PC-3 (cell line): ENCODE measurements around the gene IDH3A. TPM values are rescaled to one million over a fixed set of nuclear protein-coding genes. Genes with fewer than 3 reads are reported as not detected.

Source experiments
- ATAC-seq: fragments of 200-7000 bp; cut with Tn5 transposase; 2 replicates; pipeline ENCODE4 v1.9.1; 2020; ENCODE audit warnings: mild to moderate bottlenecking, moderate library complexity
- BruUV-seq: library from RNA; stranded (reverse); fragments of 400-500 nt; replicated peaks from 2 replicates; lab custom pipeline; 2021; lab: Mats Ljungman, UMichigan
- CTCF ChIA-PET: fragments of 300-600 bp; sonication (Branson Sonifier 250); formaldehyde crosslinking; loops from one replicate; lab custom pipeline; 2022; ENCODE audit warnings: antibody characterized with exemption; lab: Charles Lee
- POLR2A ChIA-PET: fragments of 300-600 bp; sonication (Branson Sonifier 250); formaldehyde crosslinking; loops from one replicate; lab custom pipeline; 2022; ENCODE audit warnings: antibody characterized with exemption; ENCODE audit not compliant: unreplicated experiment; lab: Charles Lee
- DNase-seq: peaks from one replicate; pipeline ENCODE4 v3.0.0-alpha.2; 2015
- H2AFZ ChIP-seq: fragments of 300-600 bp; sonication (generic); 2 replicates; pipeline ENCODE4 v1.6.0; 2016; ENCODE audit warnings: antibody characterized with exemption, low read length
- H3F3A ChIP-seq: fragments of 300-600 bp; sonication (generic); one replicate; pipeline ENCODE4 v1.6.0; 2017; ENCODE audit warnings: antibody characterized with exemption, low read length, control low read depth, mild to moderate bottlenecking; ENCODE audit not compliant: unreplicated experiment
- H3K27ac ChIP-seq: fragments of 300-600 bp; sonication (generic); 2 replicates; pipeline ENCODE4 v1.5.1; 2016; ENCODE audit warnings: mild to moderate bottlenecking, low read length
- H3K27me3 ChIP-seq: fragments of 300-600 bp; sonication (generic); 2 replicates; pipeline ENCODE4 v1.6.1; 2016; ENCODE audit warnings: low read length, mixed read lengths
- H3K36me3 ChIP-seq: fragments of 300-600 bp; sonication (generic); 2 replicates; pipeline ENCODE4 v1.6.1; 2016; ENCODE audit warnings: low read depth, mixed run types, low read length, mixed read lengths
- H3K4me1 ChIP-seq: fragments of 300-600 bp; sonication (generic); 2 replicates; pipeline ENCODE4 v1.5.1; 2016; ENCODE audit warnings: low read length; ENCODE audit not compliant: insufficient read depth
- H3K4me2 ChIP-seq: fragments of 300-600 bp; sonication (generic); 2 replicates; pipeline ENCODE4 v1.6.0; 2016; ENCODE audit warnings: low read length
- H3K4me3 ChIP-seq: fragments of 300-600 bp; sonication (generic); 2 replicates; pipeline ENCODE4 v1.5.1; 2016; ENCODE audit warnings: mild to moderate bottlenecking, low read length, mixed read lengths
- H3K79me2 ChIP-seq: fragments of 300-600 bp; sonication (generic); 2 replicates; pipeline ENCODE4 v1.6.1; 2017; ENCODE audit warnings: low read length, mixed read lengths
- H3K9ac ChIP-seq: fragments of 300-600 bp; sonication (generic); 2 replicates; pipeline ENCODE4 v1.6.0; 2016; ENCODE audit warnings: mild to moderate bottlenecking, low read length
- H3K9me2 ChIP-seq: fragments of 300-600 bp; sonication (generic); replicated peaks from 2 replicates; pipeline ENCODE4 v1.6.1; 2016; ENCODE audit warnings: mixed run types, low read length, mixed read lengths
- H3K9me3 ChIP-seq: fragments of 300-600 bp; sonication (generic); 2 replicates; pipeline ENCODE4 v1.6.1; 2016; ENCODE audit warnings: low read length, mixed read lengths
- H4K20me1 ChIP-seq: fragments of 300-600 bp; sonication (generic); 2 replicates; pipeline ENCODE4 v1.6.1; 2016; ENCODE audit warnings: low read length, mixed read lengths
- CTCF ChIP-seq: fragments of 300-600 bp; sonication (generic); conservative IDR thresholded peaks from 2 replicates; pipeline ENCODE4 v1.5.1; 2017; ENCODE audit warnings: antibody characterized with exemption, low read depth, mild to moderate bottlenecking, low read length
- EZH2 ChIP-seq: fragments of 300-600 bp; sonication (generic); IDR thresholded peaks from one replicate; pipeline ENCODE4 v1.6.1; 2017; ENCODE audit warnings: antibody characterized with exemption, mild to moderate bottlenecking, low read length; ENCODE audit not compliant: unreplicated experiment
- EZH2phosphoT487 ChIP-seq: fragments of 300-600 bp; sonication (generic); IDR thresholded peaks from 2 replicates; pipeline ENCODE4 v1.6.1; 2018; ENCODE audit warnings: mild to moderate bottlenecking, antibody characterized with exemption, low read length, borderline replicate concordance
- intact Hi-C: fragments of 100-400 bp; cut with micrococcal nuclease; formaldehyde crosslinking; loops from 2 replicates; pipeline ENCODE4 v1.9.0; 2023
- total RNA-seq: library from RNA; depleted of rRNA; stranded (reverse); fragments of >200 nt; gene quantifications from 2 replicates; pipeline ENCODE4 v1.2.3, GENCODE V29; 2014

The IDH3A gene
- total RNA-seq, 1 experiment from 2014 or later: 78.8 TPM

- Histone ChIP-seq H3K79me2 (no peaks in the 10 kb centered on the region), H3K4me1 (peaks cover 28% of the 10 kb centered on the region), H3K4me3 (no peak overlapping the region), H3F3A (no peaks in the 10 kb centered on the region), H3K9me2 (no peaks in the 10 kb centered on the region), H3K4me2 (no peak overlapping the region), H2AFZ (no peak overlapping the region), H3K9ac (no peak overlapping the region), H3K27ac (no peak overlapping the region), H3K36me3 (no peaks in the 10 kb centered on the region), H3K9me3 (no peaks in the 10 kb centered on the region), H4K20me1 (no peaks in the 10 kb centered on the region), H3K27me3 (no peaks in the 10 kb centered on the region)
- intact Hi-C loops: no loop called here
- POLR2A ChIA-PET: no interaction called here
- ATAC-seq (peak; percentile 60), DNase-seq (peak; percentile 53)
- BruUV-seq: no TSS peak
- CTCF ChIA-PET: no interaction called here
- TF ChIP-seq CTCF (no peak), EZH2 (no peak), EZH2phosphoT487 (no peak)
Measured at GRCh38 chr15:78127882-78128281, 21.3 kb upstream of the IDH3A start.

DNA sequence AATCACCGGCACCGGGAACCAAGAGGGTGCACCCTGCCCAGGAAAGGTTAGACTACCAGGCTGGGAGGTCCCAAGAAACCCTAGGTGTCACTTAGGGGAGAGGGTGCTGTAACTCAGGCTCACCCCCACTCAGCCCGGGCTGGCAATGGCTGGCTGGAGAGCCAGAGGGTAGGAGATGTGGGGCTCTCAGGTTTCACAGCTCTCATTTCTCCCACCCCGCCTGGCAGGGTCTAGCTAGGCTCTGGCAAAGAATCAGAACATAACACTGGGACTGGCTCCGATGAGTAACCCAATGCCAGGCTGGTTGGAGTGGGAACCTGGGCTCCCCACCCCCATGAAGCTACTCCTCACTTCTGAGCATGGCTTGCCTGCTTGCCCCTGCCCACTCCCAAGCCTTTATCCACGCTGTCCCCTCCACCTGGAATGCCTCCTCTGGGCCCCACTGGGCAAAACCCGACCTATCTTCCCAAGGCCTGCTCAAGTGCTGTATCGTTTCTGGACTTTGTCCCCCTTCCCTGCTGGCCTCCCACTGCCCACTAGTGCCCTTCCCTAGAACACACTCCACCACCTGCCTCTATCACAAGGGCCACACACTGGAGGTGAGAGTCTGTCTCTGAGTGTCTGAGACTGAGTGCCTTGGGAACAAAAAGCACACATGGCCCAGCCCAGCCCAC, 19.9 kb upstream of the IDH3A start:
- POLR2A ChIA-PET: no interaction called here
- no peak overlapping the region for H3K27ac ChIP-seq

More for the DNA sequence above, 19.9 kb upstream of the IDH3A start:
- peak; percentile 18 for ATAC-seq
- no peaks in the 10 kb centered on the region for H3F3A ChIP-seq
- no peak overlapping the region for H3K4me3 ChIP-seq
- no peaks in the 10 kb centered on the region for H3K79me2 ChIP-seq
- no peak overlapping the region for H3K4me2 ChIP-seq
- H3K9ac ChIP-seq: no peak overlapping the region
- no peaks in the 10 kb centered on the region for H3K27me3 ChIP-seq
- no peak for TF ChIP-seq EZH2phosphoT487
- no peak for TF ChIP-seq CTCF
- intact Hi-C loops: no loop called here
- H3K9me3 ChIP-seq: no peaks in the 10 kb centered on the region
- no peaks in the 10 kb centered on the region for H3K36me3 ChIP-seq
- H2AFZ ChIP-seq: no peak overlapping the region
- H3K4me1 ChIP-seq: peaks cover 38% of the 10 kb centered on the region
- no TSS peak for BruUV-seq
- peak; percentile 45 for DNase-seq
- no peaks in the 10 kb centered on the region for H4K20me1 ChIP-seq
- no peaks in the 10 kb centered on the region for H3K9me2 ChIP-seq
- CTCF ChIA-PET: interaction anchor here (0.6 kb wide), 2 partner anchors 67 to 171 kb away, joined by 4 to 5 read pairs; no protein-coding TSS in a partner anchor
